ENCODE results near the gene AGBL4. TPM values are rescaled to one million over a fixed set of nuclear protein-coding genes. Genes with fewer than 3 reads are reported as not detected.

AGBL4 gene
- total RNA-seq, 1 experiment from 2014 or later = 0.33 TPM

DNA sequence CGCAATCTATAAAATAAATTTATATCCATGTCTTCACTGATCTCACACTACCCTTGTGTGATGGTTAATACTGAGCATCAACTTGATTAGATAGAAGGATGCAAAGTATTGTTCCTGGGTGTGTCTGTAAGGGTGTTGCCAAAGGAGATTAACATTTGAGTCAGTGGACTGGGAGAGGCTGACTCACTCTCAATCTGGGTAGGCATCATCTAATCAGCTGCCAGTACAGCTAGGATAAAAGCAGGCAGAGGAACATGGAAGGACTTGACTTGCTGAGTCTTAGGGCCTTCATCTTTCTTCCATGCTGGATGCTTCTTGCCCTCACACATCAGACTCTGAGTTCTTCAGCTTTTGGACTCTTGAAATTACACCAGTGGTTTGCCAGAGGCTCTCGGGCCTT, 615.4 kb downstream of the AGBL4 start:
- intact Hi-C loops (cut with micrococcal nuclease) = no loop called here
- no peak overlapping the region for H3K4me3 ChIP-seq (ENCODE audit: low read length)
- no peak overlapping the region for H3K9ac ChIP-seq (ENCODE audit: low read length)
- no TSS peak for BruUV-seq (replicated peaks)
- H3K27me3 ChIP-seq (ENCODE audit: low read length) = no peaks in the 10 kb centered on the region
- H3K36me3 ChIP-seq (ENCODE audit: low read depth, low read length) = no peaks in the 10 kb centered on the region
- H3K27ac ChIP-seq (ENCODE audit: low read length) = no peak overlapping the region
- H3K9me3 ChIP-seq (ENCODE audit: low read length) = no peaks in the 10 kb centered on the region
- H3K9me2 ChIP-seq (replicated peaks; ENCODE audit: low read length) = no peaks in the 10 kb centered on the region
- H4K20me1 ChIP-seq (ENCODE audit: low read length) = no peaks in the 10 kb centered on the region
- peak; percentile 57 for DNase-seq
- no peak overlapping the region for H3K4me2 ChIP-seq (ENCODE audit: low read length)
- H2AFZ ChIP-seq (ENCODE audit: low read length) = no peak overlapping the region
- no peaks in the 10 kb centered on the region for H3K79me2 ChIP-seq (ENCODE audit: low read length)
- ChIA-PET POLR2A (ENCODE audit: unreplicated experiment) (no interaction called here), CTCF (no interaction called here)
- no peaks in the 10 kb centered on the region for H3F3A ChIP-seq (ENCODE audit: low read length, unreplicated experiment)
- no peak for TF ChIP-seq EZH2 (IDR thresholded peaks at IDR 0.05; ENCODE audit: low read length, unreplicated experiment)
- TF ChIP-seq, protein P1, sequence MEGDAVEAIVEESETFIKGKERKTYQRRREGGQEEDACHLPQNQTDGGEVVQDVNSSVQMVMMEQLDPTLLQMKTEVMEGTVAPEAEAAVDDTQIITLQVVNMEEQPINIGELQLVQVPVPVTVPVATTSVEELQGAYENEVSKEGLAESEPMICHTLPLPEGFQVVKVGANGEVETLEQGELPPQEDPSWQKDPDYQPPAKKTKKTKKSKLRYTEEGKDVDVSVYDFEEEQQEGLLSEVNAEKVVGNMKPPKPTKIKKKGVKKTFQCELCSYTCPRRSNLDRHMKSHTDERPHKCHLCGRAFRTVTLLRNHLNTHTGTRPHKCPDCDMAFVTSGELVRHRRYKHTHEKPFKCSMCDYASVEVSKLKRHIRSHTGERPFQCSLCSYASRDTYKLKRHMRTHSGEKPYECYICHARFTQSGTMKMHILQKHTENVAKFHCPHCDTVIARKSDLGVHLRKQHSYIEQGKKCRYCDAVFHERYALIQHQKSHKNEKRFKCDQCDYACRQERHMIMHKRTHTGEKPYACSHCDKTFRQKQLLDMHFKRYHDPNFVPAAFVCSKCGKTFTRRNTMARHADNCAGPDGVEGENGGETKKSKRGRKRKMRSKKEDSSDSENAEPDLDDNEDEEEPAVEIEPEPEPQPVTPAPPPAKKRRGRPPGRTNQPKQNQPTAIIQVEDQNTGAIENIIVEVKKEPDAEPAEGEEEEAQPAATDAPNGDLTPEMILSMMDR (conservative IDR thresholded peaks at IDR 0.05; ENCODE audit: low read depth, low read length) = no peak
- peak; percentile 55; the same call in 1 of the 2 replicates for ATAC-seq
- peaks cover 14% of the 10 kb centered on the region for H3K4me1 ChIP-seq (ENCODE audit: insufficient read depth, low read length)

DNA sequence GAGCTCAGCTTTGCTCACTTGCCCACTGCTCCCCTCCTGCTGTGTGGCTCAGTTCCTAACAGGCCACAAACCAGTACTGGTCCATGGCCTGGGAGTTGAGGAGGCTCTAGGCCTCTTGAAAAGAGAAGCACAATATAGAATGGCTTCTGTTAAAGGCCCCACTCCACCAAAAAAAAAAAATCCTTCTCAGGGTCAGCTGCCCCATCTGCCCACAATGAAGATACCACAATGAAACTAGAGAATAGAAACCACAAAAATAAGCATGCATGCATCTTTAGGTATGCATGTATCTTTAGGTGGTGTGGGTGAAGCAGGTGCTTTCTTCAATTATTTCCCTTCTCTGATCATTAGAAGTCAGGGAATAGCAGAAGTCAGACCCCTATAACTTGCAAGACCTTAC, 626.7 kb downstream of the AGBL4 start:
- Histone ChIP-seq H4K20me1 (ENCODE audit: low read length) (no peaks in the 10 kb centered on the region), H3K79me2 (ENCODE audit: low read length) (no peaks in the 10 kb centered on the region), H3K27me3 (ENCODE audit: low read length) (no peaks in the 10 kb centered on the region), H3K9me3 (ENCODE audit: low read length) (peaks cover 6% of the 10 kb centered on the region; the same call in 1 of the 2 replicates), H3K4me1 (ENCODE audit: insufficient read depth, low read length) (peaks cover 5% of the 10 kb centered on the region; the same call in 1 of the 2 replicates), H3K36me3 (ENCODE audit: low read depth, low read length) (no peaks in the 10 kb centered on the region), H3F3A (ENCODE audit: low read length, unreplicated experiment) (no peaks in the 10 kb centered on the region), H3K9ac (ENCODE audit: low read length) (no peak overlapping the region), H3K4me3 (ENCODE audit: low read length) (no peak overlapping the region), H3K27ac (ENCODE audit: low read length) (no peak overlapping the region), H3K4me2 (ENCODE audit: low read length) (no peak overlapping the region), H2AFZ (ENCODE audit: low read length) (no peak overlapping the region), H3K9me2 (replicated peaks; ENCODE audit: low read length) (no peaks in the 10 kb centered on the region)
- ATAC-seq = no peak
- no peak for DNase-seq
- BruUV-seq (replicated peaks) = no TSS peak
- intact Hi-C loops (cut with micrococcal nuclease) = no loop called here
- no peak for TF ChIP-seq EZH2phosphoT487 (IDR thresholded peaks at IDR 0.05; ENCODE audit: borderline replicate concordance, low read length)
- ChIA-PET POLR2A (ENCODE audit: unreplicated experiment) (no interaction called here), CTCF (no interaction called here)

DNA sequence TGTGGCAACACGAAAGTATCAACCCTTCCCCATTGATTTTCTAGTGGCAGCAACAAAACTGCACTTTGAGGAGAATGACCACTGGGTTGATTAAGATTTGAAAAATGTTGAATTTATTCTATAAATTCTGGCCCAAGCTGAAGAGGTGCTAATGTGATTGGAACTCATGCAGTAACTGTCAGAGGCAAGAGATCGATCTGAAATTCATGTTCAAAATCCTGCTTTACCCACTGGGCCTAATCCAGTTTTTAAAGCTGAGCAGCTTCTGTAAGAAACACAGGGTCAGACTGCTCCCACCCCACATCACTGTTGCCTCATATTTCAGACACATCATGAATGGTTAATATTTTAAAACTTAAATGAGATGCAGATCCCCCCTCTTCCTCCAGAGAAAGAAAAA, 629.6 kb downstream of the AGBL4 start:
- CTCF ChIA-PET = interaction anchor here (0.5 kb wide), 1 partner anchor 304 kb away, joined by 3 read pairs; no protein-coding TSS in a partner anchor
- BruUV-seq (replicated peaks) = no TSS peak

More for the DNA sequence above, 629.6 kb downstream of the AGBL4 start:
- Histone ChIP-seq H4K20me1 (ENCODE audit: low read length) (no peaks in the 10 kb centered on the region), H3K9me3 (ENCODE audit: low read length) (no peaks in the 10 kb centered on the region), H3K4me3 (ENCODE audit: low read length) (no peak overlapping the region), H3K4me2 (ENCODE audit: low read length) (no peak overlapping the region), H3K27ac (ENCODE audit: low read length) (no peak overlapping the region), H3K36me3 (ENCODE audit: low read depth, low read length) (no peaks in the 10 kb centered on the region), H3K4me1 (ENCODE audit: insufficient read depth, low read length) (peaks cover 5% of the 10 kb centered on the region; the same call in 1 of the 2 replicates), H2AFZ (ENCODE audit: low read length) (no peak overlapping the region), H3K9me2 (replicated peaks; ENCODE audit: low read length) (0 out of 2 replicates have a peak, but pooled peaks cover 3% of the 10 kb centered on the region), H3K27me3 (ENCODE audit: low read length) (no peaks in the 10 kb centered on the region), H3K9ac (ENCODE audit: low read length) (no peak overlapping the region), H3F3A (ENCODE audit: low read length, unreplicated experiment) (no peaks in the 10 kb centered on the region), H3K79me2 (ENCODE audit: low read length) (no peaks in the 10 kb centered on the region)
- ATAC-seq (no peak), DNase-seq (no peak)
- POLR2A ChIA-PET (ENCODE audit: unreplicated experiment) = no interaction called here
- intact Hi-C loops (cut with micrococcal nuclease) = no loop called here
- TF ChIP-seq, protein P1 (conservative IDR thresholded peaks at IDR 0.05; ENCODE audit: low read depth, low read length) = no peak
- TF ChIP-seq EZH2phosphoT487 (IDR thresholded peaks at IDR 0.05; ENCODE audit: borderline replicate concordance, low read length) (no peak), EZH2 (IDR thresholded peaks at IDR 0.05; ENCODE audit: low read length, unreplicated experiment) (no peak)
